22Rv1 (cell line): Measurements from ENCODE around the gene EPAS1.

Experiments
- CTCF ChIP-seq: fragments of 450-650 bp; IDR thresholded peaks from 2 replicates; pipeline ENCODE4 v1.5.1; 2017; ENCODE audit warnings: mild to moderate bottlenecking
- ZFX ChIP-seq: fragments of 450-650 bp; IDR thresholded peaks from 2 replicates; pipeline ENCODE4 v1.6.1; 2017; ENCODE audit warnings: antibody characterized with exemption, borderline replicate concordance

GRCh38 chr2:46305767-46306166 lies 8.6 kb downstream of the EPAS1 start:
- TF ChIP-seq CTCF (no peak), ZFX (no peak)
